GM18498 (cell line): ENCODE results near the gene CHAC1.

ENCODE experiments used
- ATAC-seq: cut with Tn5 transposase; IDR thresholded peaks from one replicate; pipeline ENCODE4 v1.9.1; 2021; ENCODE audit warnings: mild to moderate bottlenecking, moderate library complexity; ENCODE audit not compliant: unreplicated experiment

CHAC1 gene

DNA sequence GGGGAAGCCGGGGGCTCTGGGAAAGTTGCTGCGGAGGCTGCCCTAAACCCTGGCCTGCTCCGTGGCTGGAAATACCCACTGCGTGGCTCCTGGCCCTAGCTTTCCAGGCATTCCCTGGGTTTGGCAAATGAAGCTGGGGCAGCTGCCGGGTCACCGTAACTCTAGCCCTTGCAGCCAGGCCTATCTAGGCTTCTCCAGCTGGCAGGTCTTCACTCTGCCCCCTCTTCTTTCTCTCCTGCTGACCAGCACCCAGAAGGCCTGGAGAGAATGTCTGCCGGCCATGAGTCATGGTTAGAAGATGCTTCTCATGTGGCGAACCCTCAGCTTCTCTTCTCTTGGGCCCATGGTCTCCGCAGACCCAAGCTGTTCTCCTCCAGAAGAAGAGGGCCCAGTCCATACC, 29.7 kb upstream of the CHAC1 start:
- ATAC-seq, result no peak

GRCh38 chr15:40925495-40925862, 27.8 kb upstream of the CHAC1 start:
- ATAC-seq, result no peak

DNA sequence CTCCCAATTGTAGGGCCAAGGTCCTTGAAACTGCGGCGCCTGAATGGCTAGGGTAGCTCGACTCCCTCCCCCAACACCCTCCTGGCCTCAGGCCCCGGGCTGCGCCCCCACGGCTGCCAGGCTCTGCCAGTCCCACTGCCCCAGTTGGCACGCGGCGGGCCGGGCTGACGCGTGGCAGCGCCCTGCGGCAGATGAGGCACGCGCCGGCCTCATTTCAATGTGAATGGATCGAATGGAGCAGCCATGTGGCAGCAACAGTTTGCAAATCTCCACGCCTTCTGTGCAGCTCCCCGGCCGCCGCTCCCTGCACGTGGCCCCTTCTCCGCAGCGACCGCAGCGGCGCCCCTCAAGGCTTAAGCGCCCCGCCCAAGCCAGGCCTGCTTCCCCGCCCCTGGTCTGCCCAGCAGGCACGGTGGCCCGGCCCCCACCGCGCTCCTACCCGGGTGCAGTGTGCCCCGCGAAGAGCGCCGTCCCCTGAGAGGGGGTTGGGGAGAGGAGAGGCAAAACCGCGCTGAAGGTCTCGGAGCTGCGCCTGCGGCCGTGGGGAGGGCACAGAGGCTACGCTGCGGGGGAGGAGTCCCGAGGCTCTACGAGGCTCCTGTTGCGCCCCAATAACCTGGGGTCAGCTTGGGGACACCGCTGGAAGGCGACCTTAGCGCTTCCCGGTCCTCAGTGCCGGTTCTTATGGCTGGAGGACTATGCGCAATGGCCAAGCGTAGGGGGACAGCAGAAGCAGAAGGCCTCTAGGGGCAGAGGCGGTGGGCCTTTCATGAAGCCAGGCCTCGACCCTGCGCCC, 27.2 kb upstream of the CHAC1 start:
- ATAC-seq, result no peak

GRCh38 chr15:40926659-40927494, 26.4 kb upstream of the CHAC1 start:
- ATAC-seq, result no peak

DNA sequence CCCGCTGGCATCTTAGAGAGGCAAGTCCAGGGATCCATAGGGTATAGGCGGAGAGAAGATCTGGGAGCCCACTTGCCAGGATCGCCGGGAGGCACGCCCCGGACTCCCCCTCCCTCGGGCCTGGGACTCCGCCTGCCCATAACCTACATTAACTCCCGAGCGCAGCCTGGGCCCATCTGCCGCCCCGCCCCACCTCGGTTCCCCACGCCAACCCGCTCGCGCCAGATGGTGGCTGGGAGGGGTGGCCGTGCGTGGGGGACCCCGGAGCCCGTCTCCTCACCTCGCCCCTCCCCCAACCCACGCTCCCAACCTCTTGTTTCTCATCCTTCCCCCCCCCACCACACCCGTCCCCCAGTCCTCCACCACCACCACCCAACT, 25.8 kb upstream of the CHAC1 start:
- ATAC-seq, result no peak

GRCh38 chr15:40927873-40928806, 25.1 kb upstream of the CHAC1 start:
- ATAC-seq, result no peak

- no peak for ATAC-seq
Observed at GRCh38 chr15:40928821-40929659, 24.2 kb upstream of the CHAC1 start, which contains the start of gene DLL4. Gene DLL4 (plus strand): TSS chr15:40929340. CDS start chr15:40929669, 329 bp downstream.

DNA sequence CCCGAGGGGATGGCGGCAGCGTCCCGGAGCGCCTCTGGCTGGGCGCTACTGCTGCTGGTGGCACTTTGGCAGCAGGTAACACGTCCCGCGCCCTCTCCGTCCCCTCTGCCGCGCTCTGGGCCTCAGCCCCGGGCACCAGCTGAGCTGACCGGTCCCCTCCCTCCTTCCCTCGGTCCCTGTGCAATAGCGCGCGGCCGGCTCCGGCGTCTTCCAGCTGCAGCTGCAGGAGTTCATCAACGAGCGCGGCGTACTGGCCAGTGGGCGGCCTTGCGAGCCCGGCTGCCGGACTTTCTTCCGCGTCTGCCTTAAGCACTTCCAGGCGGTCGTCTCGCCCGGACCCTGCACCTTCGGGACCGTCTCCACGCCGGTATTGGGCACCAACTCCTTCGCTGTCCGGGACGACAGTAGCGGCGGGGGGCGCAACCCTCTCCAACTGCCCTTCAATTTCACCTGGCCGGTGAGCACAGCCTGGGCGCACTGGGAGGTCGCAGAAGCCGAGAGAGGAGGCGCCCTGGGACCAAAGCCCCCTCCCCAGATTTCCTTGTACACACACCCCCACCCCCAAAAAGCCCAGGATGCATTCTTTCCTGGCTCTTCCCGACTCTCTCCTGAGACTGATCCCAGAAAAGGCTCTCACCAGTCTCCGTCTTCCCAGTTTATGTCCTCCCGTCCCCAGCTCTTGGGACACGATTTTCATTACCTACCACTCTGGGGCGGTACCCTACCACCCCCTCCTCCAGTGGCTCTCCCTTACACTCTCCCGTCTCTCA, 23.4 kb upstream of the CHAC1 start:
- ATAC-seq, result no peak

DNA sequence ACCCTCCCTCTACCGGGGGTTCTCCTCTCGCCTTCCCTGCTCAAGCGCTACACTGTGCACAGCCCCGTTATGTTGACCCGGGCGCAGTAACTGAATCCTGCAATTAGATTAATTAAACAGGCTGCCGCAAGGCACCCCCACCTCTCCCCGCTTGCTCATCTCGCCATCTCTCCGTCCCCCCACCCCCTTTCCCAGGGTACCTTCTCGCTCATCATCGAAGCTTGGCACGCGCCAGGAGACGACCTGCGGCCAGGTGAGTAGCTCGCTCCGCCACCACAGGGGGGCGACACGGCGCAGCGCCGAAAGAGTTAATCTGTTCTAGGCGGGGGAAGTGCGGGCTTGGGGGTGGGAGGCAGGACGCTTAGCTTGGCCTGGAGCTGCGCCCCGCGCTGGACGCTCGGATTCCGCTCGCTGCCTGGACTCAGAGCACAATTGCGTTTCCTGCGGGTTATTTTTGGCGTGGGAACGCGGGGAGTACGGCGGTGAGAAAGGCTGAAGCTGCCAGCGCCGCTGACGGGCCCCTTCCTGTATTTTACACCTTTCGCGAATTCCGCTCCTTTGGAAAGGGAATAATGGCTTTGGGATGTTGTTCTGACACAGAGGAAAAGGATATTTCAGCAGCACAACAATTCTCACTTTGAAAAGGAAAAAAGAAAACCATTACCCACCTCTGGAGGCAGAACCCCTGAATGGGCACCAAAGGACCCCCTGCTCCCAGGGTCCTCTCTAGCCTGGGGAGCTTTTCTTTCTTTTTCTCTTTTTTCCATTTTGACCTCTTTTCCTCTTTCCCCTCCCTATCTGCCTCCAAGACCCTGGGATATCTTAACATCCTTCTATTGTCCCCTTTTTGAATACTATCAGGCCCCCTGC, 22.6 kb upstream of the CHAC1 start:
- ATAC-seq, result no peak

DNA sequence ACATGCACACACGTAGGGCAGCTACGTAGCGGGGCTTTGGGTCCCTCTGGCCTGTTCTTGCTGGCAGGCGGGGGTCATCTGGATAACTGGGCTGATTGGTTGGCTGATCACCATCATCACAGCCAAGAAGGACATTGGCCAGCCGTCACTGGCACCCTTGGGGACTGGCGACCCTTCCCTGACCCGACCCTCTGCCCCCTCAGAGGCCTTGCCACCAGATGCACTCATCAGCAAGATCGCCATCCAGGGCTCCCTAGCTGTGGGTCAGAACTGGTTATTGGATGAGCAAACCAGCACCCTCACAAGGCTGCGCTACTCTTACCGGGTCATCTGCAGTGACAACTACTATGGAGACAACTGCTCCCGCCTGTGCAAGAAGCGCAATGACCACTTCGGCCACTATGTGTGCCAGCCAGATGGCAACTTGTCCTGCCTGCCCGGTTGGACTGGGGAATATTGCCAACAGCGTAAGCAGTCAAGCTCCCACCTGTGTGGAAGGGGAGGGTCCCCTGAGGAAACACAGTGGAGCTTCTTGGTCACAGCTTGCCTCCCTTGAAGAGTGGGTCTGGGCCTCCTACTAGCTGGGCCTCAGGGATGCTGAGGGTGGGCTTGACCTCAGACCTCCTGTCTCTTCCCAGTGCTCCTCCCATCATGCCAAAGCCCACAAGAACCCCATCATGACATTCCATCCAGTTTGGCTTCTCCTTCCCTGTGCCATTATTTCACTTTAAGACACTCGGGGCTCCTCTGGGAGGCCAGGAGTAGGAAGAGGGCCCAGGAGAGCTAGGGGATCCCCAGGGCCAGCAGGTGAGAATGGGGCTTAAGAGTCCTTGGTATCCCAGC, 21.8 kb upstream of the CHAC1 start:
- ATAC-seq, result no peak

DNA sequence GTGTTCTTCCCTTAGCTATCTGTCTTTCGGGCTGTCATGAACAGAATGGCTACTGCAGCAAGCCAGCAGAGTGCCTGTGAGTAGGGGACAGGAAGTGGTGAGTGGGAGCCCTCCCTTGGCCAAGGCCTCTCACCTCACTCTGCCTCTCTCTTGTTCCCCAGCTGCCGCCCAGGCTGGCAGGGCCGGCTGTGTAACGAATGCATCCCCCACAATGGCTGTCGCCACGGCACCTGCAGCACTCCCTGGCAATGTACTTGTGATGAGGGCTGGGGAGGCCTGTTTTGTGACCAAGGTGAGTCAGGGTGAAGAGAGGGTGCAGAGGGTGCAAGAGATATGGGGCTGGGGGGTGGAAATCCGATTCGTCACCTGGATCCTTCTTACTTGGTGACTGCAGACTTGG, 21.1 kb upstream of the CHAC1 start:
- no peak for ATAC-seq

DNA sequence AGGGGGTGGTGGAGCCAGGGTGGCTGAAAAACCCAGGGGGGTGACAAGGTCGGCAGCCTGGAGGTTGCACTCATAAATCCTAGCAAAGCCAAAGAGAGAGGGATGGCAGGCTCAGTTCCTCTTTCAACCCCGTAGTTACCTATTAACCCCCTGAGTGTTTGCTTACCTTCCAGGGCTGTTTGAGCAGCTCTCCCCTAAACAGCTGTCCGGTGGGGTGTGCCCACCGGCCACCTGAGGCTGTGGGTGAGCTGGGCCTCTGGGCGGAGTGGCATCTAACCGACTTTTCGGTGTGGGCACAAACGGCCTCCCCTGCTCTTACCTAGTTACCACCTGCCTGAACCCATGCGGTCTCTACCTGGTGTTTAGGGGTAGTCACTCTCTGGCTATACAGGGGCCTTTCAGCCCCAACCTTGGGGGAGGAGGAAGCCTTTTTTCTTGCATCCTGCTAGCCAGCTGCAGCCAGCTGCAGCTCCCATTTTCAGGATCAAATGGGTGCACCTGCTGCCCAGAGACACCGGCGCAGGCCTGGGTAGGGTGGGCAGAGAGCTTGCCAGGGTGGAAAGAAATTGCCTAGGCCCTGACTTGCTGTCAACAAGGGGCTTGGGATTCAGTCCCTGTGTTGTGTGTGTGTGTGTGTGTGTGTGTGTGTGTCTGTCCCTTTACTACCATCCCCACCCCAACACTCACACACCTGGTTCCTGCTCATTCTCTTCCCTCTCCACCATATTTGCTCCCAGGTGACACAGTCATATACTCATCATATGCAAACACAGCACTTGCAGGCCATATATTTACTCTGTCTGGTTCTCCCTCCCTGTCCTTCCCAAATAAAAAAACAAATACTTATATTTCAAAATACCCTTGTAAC, 20.4 kb upstream of the CHAC1 start:
- ATAC-seq, result no peak

GRCh38 chr15:40933517-40933902, 19.8 kb upstream of the CHAC1 start:
- no peak for ATAC-seq

- ATAC-seq, result no peak
Observed at GRCh38 chr15:40934457-40934856, 18.8 kb upstream of the CHAC1 start.

- no peak for ATAC-seq
Observed at GRCh38 chr15:40936234-40936708, 17.0 kb upstream of the CHAC1 start.
